HG02610 (cell line): ENCODE data around the gene COL25A1.
"Not testable (repeated sequence)": the region's sequence is repeated elsewhere in the genome, so short reads cannot be mapped to it uniquely, and the experiment has no call there.

ENCODE experiments used
- ATAC-seq: cut with Tn5 transposase; IDR thresholded peaks from one replicate; pipeline ENCODE4 v1.9.1; 2021; ENCODE audit warnings: mild to moderate bottlenecking, moderate library complexity; ENCODE audit not compliant: unreplicated experiment

The COL25A1 gene

GRCh38 chr4:109070677-109071076 lies 231.8 kb downstream of the COL25A1 start:
- ATAC-seq: not testable (repeated sequence)

- no peak for ATAC-seq
Observed at GRCh38 chr4:109067508-109068235, 234.8 kb downstream of the COL25A1 start.

GRCh38 chr4:109065006-109065405 lies 237.5 kb downstream of the COL25A1 start:
- ATAC-seq: no peak

- no peak for ATAC-seq
Observed at GRCh38 chr4:109053257-109053656, 249.2 kb downstream of the COL25A1 start.

GRCh38 chr4:109052821-109053220 lies 249.6 kb downstream of the COL25A1 start:
- ATAC-seq: no peak

- ATAC-seq: no peak
Observed at GRCh38 chr4:109051054-109051453, 251.4 kb downstream of the COL25A1 start.

- ATAC-seq: no peak
Observed at GRCh38 chr4:109049926-109050325, 252.5 kb downstream of the COL25A1 start.

- ATAC-seq: no peak
Observed at GRCh38 chr4:109046471-109047201, 255.8 kb downstream of the COL25A1 start.

GRCh38 chr4:109044431-109044830 lies 258.0 kb downstream of the COL25A1 start:
- ATAC-seq: no peak

- ATAC-seq: no peak
Observed at GRCh38 chr4:109043286-109043685, 259.2 kb downstream of the COL25A1 start.

- no peak for ATAC-seq
Observed at GRCh38 chr4:109041463-109042360, 260.7 kb downstream of the COL25A1 start.

GRCh38 chr4:109040441-109040840 lies 262.0 kb downstream of the COL25A1 start:
- ATAC-seq: no peak

- no peak for ATAC-seq
Observed at GRCh38 chr4:109037026-109037425, 265.4 kb downstream of the COL25A1 start.

GRCh38 chr4:109033993-109034392 lies 268.5 kb downstream of the COL25A1 start:
- no peak for ATAC-seq

GRCh38 chr4:109032671-109033070 lies 269.8 kb downstream of the COL25A1 start:
- no peak for ATAC-seq

- no peak for ATAC-seq
Observed at GRCh38 chr4:109029987-109030386, 272.5 kb downstream of the COL25A1 start.

GRCh38 chr4:109027016-109027500 lies 275.4 kb downstream of the COL25A1 start:
- no peak for ATAC-seq

GRCh38 chr4:109026588-109026987 lies 275.9 kb downstream of the COL25A1 start:
- no peak for ATAC-seq

- no peak for ATAC-seq
Observed at GRCh38 chr4:109025471-109026076, 276.9 kb downstream of the COL25A1 start.

- ATAC-seq: no peak
Observed at GRCh38 chr4:109022961-109023360, 279.5 kb downstream of the COL25A1 start.

- ATAC-seq: not testable (repeated sequence)
Observed at GRCh38 chr4:109021630-109022029, 280.8 kb downstream of the COL25A1 start.
